ENCODE data around the gene TPBGL. TPM values are rescaled to one million over a fixed set of nuclear protein-coding genes. Genes with fewer than 3 reads are reported as not detected.
"Not testable (repeated sequence)": the region's sequence is repeated elsewhere in the genome, so short reads cannot be mapped to it uniquely, and the experiment has no call there.

The TPBGL gene
- total RNA-seq, 1 donor from 2014 or later = 0.20 TPM

DNA sequence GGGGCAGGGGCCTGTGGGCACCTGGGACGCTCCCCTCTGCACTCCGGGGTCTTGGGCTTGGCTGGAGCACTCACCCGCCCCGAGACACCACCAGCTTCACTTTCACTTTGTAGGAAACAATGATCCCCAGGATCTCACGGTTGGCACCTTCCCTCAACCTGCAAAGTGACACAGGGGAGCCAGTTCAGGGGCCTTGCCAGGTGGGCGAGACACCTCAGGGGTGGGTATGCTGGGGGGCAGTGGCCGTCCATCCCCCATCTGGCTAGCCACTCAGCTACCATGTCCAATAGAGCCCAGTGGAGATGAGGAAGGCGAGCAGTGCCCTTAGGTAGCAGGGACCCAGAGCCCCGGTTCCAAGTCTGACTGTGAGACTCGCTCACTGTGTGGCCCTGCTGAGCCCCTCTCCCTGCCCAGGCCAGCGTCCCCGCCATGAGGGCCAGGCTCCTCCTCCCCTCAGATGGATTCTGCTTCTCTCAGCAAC lies 32.3 kb downstream of the TPBGL start:
- no peaks in the 10 kb centered on the region for H3K9me3 ChIP-seq (ENCODE audit: insufficient read depth, low read depth, low read length)
- no peak overlapping the region for H3K4me3 Mint-ChIP-seq (ENCODE audit: unreplicated experiment)
- H3K4me2 ChIP-seq (ENCODE audit: low read length) = no peak overlapping the region
- peaks cover 3% of the 10 kb centered on the region for H3K4me1 Mint-ChIP-seq (ENCODE audit: low read depth, unreplicated experiment)
- no peaks in the 10 kb centered on the region for H3K79me2 ChIP-seq (ENCODE audit: insufficient read depth, low read length)
- no peaks in the 10 kb centered on the region for H3K4me1 ChIP-seq (ENCODE audit: insufficient read depth, low read length)
- H3K4me3 ChIP-seq (ENCODE audit: insufficient read depth, low read depth, low read length) = no peak overlapping the region
- no peak overlapping the region for H3K27ac Mint-ChIP-seq (ENCODE audit: unreplicated experiment)
- H3K27ac ChIP-seq (ENCODE audit: low read depth, low read length) = no peak overlapping the region
- no peaks in the 10 kb centered on the region for H4K20me1 ChIP-seq (ENCODE audit: insufficient read depth, low read length)
- no peak for DNase-seq (ENCODE audit: low read depth)
- H3K27me3 ChIP-seq (ENCODE audit: insufficient read depth, low read length) = peaks cover 3% of the 10 kb centered on the region
- FAIRE-seq = no peak
- H3K36me3 Mint-ChIP-seq (ENCODE audit: low read depth, unreplicated experiment) = peaks cover 18% of the 10 kb centered on the region
- TF ChIP-seq, protein P1, sequence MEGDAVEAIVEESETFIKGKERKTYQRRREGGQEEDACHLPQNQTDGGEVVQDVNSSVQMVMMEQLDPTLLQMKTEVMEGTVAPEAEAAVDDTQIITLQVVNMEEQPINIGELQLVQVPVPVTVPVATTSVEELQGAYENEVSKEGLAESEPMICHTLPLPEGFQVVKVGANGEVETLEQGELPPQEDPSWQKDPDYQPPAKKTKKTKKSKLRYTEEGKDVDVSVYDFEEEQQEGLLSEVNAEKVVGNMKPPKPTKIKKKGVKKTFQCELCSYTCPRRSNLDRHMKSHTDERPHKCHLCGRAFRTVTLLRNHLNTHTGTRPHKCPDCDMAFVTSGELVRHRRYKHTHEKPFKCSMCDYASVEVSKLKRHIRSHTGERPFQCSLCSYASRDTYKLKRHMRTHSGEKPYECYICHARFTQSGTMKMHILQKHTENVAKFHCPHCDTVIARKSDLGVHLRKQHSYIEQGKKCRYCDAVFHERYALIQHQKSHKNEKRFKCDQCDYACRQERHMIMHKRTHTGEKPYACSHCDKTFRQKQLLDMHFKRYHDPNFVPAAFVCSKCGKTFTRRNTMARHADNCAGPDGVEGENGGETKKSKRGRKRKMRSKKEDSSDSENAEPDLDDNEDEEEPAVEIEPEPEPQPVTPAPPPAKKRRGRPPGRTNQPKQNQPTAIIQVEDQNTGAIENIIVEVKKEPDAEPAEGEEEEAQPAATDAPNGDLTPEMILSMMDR (IDR thresholded peaks at IDR 0.05; ENCODE audit: insufficient read depth, low read depth, low read length) = no peak
- no peak for TF ChIP-seq EZH2 (IDR thresholded peaks at IDR 0.05; ENCODE audit: insufficient read depth, low read length)
- H3K27me3 Mint-ChIP-seq (ENCODE audit: low read depth, unreplicated experiment) = peaks cover 1% of the 10 kb centered on the region
- H3K36me3 ChIP-seq (ENCODE audit: insufficient read depth, low read length) = no peaks in the 10 kb centered on the region
- H3K9ac ChIP-seq (ENCODE audit: low read length) = no peak overlapping the region
- H2AFZ ChIP-seq (ENCODE audit: low read depth, low read length) = no peak overlapping the region
- no peaks in the 10 kb centered on the region for H3K9me3 Mint-ChIP-seq (ENCODE audit: unreplicated experiment)

DNA sequence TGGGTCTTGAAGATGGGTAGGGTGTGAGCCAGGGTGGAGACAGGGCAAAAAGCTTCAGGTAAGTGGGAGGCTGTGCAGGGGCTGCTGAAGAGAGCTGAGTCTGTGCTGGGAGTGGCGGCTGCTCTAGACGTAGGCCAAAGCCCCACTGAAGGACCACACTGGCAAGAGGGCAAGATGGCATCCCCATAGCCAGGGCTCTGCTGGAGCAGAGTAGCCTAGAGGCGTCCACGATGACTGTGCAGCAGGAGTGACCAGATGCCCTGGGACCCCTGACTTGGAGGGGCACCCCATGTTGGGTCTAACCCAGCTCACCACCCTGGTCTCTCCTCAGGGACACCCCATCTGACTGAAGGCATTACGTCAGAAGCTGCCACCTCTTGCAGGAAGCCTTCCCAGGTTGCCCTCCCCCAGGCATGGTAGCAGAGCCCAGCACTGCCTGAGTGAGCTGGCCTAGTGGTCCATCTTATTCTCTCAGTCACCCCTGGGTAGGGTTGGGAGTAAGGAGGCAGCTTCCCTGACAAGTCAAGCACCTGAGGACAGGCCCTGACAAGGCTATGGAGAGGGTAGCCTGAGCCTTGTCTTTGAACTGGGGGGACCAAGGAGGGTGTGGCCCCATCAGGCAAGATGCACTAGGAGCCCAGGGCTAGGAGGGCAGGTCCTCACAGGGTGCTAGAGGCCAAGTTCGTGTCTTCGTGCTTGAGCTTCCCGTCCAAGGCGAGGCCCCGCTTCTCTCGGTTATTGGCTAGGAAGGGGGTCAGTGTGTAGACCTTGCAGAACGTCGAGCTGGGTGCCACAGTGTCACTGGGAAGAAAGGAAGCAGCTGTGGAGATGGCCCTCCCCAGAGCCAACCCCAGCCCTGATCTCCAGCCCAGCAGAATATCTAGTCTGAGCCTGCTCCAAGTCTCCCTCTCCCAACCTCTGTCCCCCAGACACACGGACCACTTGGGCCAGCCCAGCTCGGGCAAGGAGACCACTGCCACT lies 33.1 kb downstream of the TPBGL start:
- Histone ChIP-seq H3K9ac (ENCODE audit: low read length) (no peak overlapping the region), H4K20me1 (ENCODE audit: insufficient read depth, low read length) (no peaks in the 10 kb centered on the region), H3K36me3 (ENCODE audit: insufficient read depth, low read length) (no peaks in the 10 kb centered on the region), H3K79me2 (ENCODE audit: insufficient read depth, low read length) (no peaks in the 10 kb centered on the region), H3K4me1 (ENCODE audit: insufficient read depth, low read length) (no peaks in the 10 kb centered on the region), H3K4me2 (ENCODE audit: low read length) (no peak overlapping the region), H3K9me3 (ENCODE audit: insufficient read depth, low read depth, low read length) (no peaks in the 10 kb centered on the region), H2AFZ (ENCODE audit: low read depth, low read length) (no peak overlapping the region), H3K27me3 (ENCODE audit: insufficient read depth, low read length) (peaks cover 3% of the 10 kb centered on the region), H3K4me3 (ENCODE audit: insufficient read depth, low read depth, low read length) (no peak overlapping the region), H3K27ac (ENCODE audit: low read depth, low read length) (no peak overlapping the region)
- Mint-ChIP-seq H3K9me3 (ENCODE audit: unreplicated experiment) (no peaks in the 10 kb centered on the region), H3K36me3 (ENCODE audit: low read depth, unreplicated experiment) (peaks cover 20% of the 10 kb centered on the region), H3K27ac (ENCODE audit: unreplicated experiment) (no peak overlapping the region), H3K27me3 (ENCODE audit: low read depth, unreplicated experiment) (peaks cover 1% of the 10 kb centered on the region), H3K4me1 (ENCODE audit: low read depth, unreplicated experiment) (peaks cover 3% of the 10 kb centered on the region), H3K4me3 (ENCODE audit: unreplicated experiment) (no peak overlapping the region)
- FAIRE-seq = no peak
- no peak for DNase-seq (ENCODE audit: low read depth)
- TF ChIP-seq, protein P1 (IDR thresholded peaks at IDR 0.05; ENCODE audit: insufficient read depth, low read depth, low read length) = no peak
- TF ChIP-seq EZH2 (IDR thresholded peaks at IDR 0.05; ENCODE audit: insufficient read depth, low read length) = no peak

DNA sequence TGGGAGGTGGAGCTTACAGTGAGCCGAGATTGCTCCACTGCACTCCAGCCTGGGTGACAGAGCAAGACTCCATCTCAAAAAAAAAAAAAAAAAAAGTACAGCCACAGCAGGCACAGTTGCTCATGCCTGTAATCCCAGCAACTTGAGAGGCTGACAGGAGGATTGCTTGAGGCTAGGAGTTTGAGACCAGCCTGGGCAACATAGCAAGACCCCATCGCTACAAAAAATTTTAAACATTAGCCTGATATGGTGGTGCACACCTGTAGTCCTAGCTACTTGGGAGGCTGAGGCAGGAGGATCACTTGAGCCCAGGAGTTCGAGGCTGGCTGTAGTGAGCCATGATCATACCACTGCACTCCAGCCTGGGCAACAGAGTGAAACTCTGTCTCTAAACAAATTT lies 34.1 kb downstream of the TPBGL start:
- H3K9me3 ChIP-seq (ENCODE audit: insufficient read depth, low read depth, low read length); H3K27me3 Mint-ChIP-seq (ENCODE audit: low read depth, unreplicated experiment); H3K36me3 ChIP-seq (ENCODE audit: insufficient read depth, low read length); H4K20me1 ChIP-seq (ENCODE audit: insufficient read depth, low read length); H2AFZ ChIP-seq (ENCODE audit: low read depth, low read length); H3K9ac ChIP-seq (ENCODE audit: low read length); H3K4me1 Mint-ChIP-seq (ENCODE audit: low read depth, unreplicated experiment); H3K4me3 Mint-ChIP-seq (ENCODE audit: unreplicated experiment); H3K27ac ChIP-seq (ENCODE audit: low read depth, low read length); H3K4me3 ChIP-seq (ENCODE audit: insufficient read depth, low read depth, low read length); H3K27ac Mint-ChIP-seq (ENCODE audit: unreplicated experiment); H3K9me3 Mint-ChIP-seq (ENCODE audit: unreplicated experiment); H3K4me2 ChIP-seq (ENCODE audit: low read length); FAIRE-seq; H3K27me3 ChIP-seq (ENCODE audit: insufficient read depth, low read length); H3K79me2 ChIP-seq (ENCODE audit: insufficient read depth, low read length); H3K4me1 ChIP-seq (ENCODE audit: insufficient read depth, low read length); DNase-seq (ENCODE audit: low read depth): not testable (repeated sequence)
- peaks cover 23% of the 10 kb centered on the region for H3K36me3 Mint-ChIP-seq (ENCODE audit: low read depth, unreplicated experiment)

All from astrocyte (in vitro differentiated cells and primary cell).